Measurements from ENCODE around the gene KLRD1.
"Not testable (repeated sequence)": the region's sequence is repeated elsewhere in the genome, so short reads cannot be mapped to it uniquely, and the experiment has no call there.

The KLRD1 gene

GRCh38 chr12:10368206-10369171, 60.8 kb downstream of the KLRD1 start:
- DNase-seq (ENCODE audit: low spot score) (no peak), FAIRE-seq (no peak)

GRCh38 chr12:10369557-10370415, 62.1 kb downstream of the KLRD1 start:
- FAIRE-seq (no peak), DNase-seq (ENCODE audit: low spot score) (no peak)

GRCh38 chr12:10371893-10372535, 64.3 kb downstream of the KLRD1 start:
- FAIRE-seq; DNase-seq (ENCODE audit: low spot score): not testable (repeated sequence)

GRCh38 chr12:10372559-10372958, 64.9 kb downstream of the KLRD1 start:
- no peak for FAIRE-seq

GRCh38 chr12:10374624-10375018, 67.0 kb downstream of the KLRD1 start:
- FAIRE-seq = no peak

More at GRCh38 chr12:10372559-10372958, 64.9 kb downstream of the KLRD1 start:
- no peak for DNase-seq (ENCODE audit: low spot score)

GRCh38 chr12:10378737-10379136, 71.1 kb downstream of the KLRD1 start:
- not testable (repeated sequence) for FAIRE-seq; DNase-seq (ENCODE audit: low spot score)

More at GRCh38 chr12:10374624-10375018, 67.0 kb downstream of the KLRD1 start:
- no peak for DNase-seq (ENCODE audit: low spot score)

All from urothelium cell line (cell line).